HL-60 (cell line): Measurements from ENCODE around the gene KPNA1.

Experiments
- GABPA ChIP-seq: IDR thresholded peaks from 2 replicates; pipeline ENCODE4 v1.6.1; 2012; ENCODE audit warnings: low read depth
- TF ChIP-seq, protein P1 (sequence below): IDR thresholded peaks from one replicate; pipeline ENCODE4 v1.5.1; 2011; ENCODE audit warnings: low read length, control low read depth, inconsistent platforms; ENCODE audit not compliant: insufficient read depth
- TF ChIP-seq, protein P2 (sequence below): IDR thresholded peaks from 2 replicates; pipeline ENCODE4 v1.6.1; 2012; ENCODE audit warnings: low read depth; ENCODE audit not compliant: insufficient replicate concordance

DNA sequence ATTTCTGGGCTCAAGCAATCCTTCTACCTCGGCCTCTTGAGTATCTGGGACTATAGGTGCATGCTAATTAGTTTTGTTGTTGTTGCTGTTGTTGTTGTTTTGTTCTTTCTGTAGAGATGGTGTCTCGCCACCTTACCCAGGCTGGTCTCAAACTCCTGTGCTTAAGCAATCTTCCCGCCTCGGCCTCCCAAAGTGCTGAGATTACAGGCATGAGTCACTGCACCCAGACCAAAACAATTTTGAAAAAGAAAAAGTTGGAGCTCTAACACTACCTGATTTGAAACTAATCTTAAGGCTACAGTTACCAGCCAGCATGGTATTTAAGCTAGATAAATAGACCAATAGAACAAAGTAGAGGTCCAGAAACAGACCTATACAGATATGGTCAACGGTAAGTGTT, 29.8 kb downstream of the KPNA1 start:
- TF ChIP-seq, protein P1, sequence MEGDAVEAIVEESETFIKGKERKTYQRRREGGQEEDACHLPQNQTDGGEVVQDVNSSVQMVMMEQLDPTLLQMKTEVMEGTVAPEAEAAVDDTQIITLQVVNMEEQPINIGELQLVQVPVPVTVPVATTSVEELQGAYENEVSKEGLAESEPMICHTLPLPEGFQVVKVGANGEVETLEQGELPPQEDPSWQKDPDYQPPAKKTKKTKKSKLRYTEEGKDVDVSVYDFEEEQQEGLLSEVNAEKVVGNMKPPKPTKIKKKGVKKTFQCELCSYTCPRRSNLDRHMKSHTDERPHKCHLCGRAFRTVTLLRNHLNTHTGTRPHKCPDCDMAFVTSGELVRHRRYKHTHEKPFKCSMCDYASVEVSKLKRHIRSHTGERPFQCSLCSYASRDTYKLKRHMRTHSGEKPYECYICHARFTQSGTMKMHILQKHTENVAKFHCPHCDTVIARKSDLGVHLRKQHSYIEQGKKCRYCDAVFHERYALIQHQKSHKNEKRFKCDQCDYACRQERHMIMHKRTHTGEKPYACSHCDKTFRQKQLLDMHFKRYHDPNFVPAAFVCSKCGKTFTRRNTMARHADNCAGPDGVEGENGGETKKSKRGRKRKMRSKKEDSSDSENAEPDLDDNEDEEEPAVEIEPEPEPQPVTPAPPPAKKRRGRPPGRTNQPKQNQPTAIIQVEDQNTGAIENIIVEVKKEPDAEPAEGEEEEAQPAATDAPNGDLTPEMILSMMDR: no peak
- TF ChIP-seq, protein P2, sequence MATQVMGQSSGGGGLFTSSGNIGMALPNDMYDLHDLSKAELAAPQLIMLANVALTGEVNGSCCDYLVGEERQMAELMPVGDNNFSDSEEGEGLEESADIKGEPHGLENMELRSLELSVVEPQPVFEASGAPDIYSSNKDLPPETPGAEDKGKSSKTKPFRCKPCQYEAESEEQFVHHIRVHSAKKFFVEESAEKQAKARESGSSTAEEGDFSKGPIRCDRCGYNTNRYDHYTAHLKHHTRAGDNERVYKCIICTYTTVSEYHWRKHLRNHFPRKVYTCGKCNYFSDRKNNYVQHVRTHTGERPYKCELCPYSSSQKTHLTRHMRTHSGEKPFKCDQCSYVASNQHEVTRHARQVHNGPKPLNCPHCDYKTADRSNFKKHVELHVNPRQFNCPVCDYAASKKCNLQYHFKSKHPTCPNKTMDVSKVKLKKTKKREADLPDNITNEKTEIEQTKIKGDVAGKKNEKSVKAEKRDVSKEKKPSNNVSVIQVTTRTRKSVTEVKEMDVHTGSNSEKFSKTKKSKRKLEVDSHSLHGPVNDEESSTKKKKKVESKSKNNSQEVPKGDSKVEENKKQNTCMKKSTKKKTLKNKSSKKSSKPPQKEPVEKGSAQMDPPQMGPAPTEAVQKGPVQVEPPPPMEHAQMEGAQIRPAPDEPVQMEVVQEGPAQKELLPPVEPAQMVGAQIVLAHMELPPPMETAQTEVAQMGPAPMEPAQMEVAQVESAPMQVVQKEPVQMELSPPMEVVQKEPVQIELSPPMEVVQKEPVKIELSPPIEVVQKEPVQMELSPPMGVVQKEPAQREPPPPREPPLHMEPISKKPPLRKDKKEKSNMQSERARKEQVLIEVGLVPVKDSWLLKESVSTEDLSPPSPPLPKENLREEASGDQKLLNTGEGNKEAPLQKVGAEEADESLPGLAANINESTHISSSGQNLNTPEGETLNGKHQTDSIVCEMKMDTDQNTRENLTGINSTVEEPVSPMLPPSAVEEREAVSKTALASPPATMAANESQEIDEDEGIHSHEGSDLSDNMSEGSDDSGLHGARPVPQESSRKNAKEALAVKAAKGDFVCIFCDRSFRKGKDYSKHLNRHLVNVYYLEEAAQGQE: no peak
- no peak for TF ChIP-seq GABPA
